IPS-NIHi11 (cell line): ENCODE measurements around the gene EXOC6B.

Experiments
- DNase-seq: peaks from one replicate; pipeline ENCODE4 v3.0.0; 2012; ENCODE audit warnings: mixed read lengths, low spot score

Gene EXOC6B

GRCh38 chr2:72788756-72789155 lies 37.1 kb downstream of the EXOC6B start:
- no peak for DNase-seq

GRCh38 chr2:72785517-72785916 lies 40.3 kb downstream of the EXOC6B start:
- DNase-seq: no peak

DNA sequence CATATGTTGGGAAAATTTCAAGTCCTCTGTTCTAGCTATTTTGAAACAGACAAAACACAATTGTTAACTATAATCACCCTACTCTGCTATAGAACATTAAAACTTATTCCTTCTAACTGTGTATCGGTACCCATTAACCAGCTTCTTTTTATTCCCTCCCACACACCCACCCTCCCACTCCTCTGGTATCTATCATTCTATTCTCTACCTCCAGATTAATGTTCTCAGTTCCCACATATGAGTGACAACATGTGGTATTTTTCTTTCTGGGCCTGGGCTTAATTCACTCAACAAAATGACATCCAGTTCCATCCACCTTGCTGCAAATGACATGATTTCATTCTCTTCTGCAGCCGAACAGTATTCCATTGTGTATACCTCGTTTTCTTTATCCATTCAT lies 43.3 kb downstream of the EXOC6B start:
- no peak for DNase-seq

DNA sequence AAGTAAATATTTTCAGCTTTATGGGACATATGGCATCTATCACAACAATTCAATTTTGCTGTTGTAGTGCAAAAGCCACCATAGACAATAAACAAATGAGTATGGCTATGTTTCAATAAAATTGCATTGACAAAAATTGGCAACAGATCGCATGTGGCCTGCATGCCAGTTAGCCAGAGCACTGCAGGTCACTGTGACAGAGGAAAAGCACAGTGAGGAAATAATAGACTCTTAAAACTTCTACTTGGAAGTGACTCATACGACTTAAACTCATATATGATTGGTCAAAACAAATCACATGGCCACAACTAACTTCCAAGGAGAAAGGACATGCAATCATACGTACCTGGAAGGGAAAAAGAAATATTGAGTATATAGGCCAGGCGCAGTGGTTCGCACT lies 44.4 kb downstream of the EXOC6B start:
- DNase-seq: no peak

GRCh38 chr2:72780477-72780876 lies 45.4 kb downstream of the EXOC6B start:
- DNase-seq: no peak

DNA sequence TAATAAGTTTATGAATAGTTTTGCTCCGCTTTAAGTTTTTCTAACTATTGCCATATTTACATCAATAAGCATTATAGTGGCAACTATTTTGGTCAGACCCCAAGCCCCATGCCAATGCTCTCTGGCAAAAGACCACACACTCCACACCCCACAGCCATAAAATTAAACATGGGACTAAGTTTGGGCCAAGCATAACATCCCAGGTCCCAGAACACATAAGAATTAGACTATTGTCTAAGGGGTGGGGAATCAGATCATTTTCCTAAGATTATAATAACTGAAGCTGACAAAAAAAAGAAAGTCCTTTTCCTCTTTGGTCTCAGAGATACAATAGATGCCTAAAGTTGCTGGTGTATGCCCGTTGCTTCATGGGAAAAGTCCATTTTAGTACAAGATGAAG lies 46.3 kb downstream of the EXOC6B start:
- DNase-seq: no peak

DNA sequence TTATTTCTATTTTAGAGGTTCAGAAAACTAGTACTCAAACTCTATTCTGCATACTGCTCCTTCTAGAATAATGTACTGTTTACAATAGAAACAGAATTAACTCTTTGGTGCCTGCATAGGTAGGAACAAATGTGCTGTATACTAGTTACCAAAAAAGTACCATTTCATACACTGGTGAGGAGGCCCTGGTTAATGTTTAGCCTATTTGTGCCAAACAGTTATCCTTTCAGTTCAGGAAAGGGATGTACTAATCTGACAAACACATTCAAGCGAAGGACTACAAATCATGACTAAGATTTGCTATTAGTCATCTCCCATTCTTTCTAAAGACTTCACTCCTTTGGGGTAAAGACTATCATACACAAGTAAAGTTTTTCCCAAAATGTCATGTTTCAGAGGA lies 47.4 kb downstream of the EXOC6B start:
- DNase-seq: no peak

GRCh38 chr2:72770879-72771461 lies 54.9 kb downstream of the EXOC6B start:
- DNase-seq: peak; percentile 63

DNA sequence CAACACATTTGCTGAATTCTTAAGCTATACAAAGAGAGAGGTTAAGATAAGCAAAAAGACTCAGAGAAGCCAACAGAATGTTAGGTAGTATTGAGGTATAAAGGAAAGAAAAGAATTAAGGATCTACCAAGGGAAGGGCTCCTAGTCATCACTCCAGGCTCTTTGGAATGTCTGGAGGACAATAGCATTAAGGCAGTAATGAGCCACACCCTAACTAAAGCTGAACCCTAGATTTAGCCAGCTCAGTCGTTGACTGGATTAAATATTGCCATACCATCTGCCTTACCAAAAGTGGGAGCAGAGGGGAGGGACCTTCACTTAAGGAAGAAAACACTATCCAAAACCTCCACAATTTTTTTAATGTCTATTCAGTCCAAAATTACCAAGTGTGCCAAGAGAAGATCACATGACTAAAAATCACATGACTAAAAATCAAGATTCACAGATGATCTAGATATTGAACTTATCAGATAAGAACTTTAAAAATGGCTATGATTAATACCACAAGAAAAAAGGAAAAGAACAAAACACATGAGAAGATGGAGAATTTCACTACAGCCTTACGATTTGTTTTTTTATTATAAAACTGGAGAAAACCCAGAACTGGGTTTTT lies 59.7 kb downstream of the EXOC6B start:
- DNase-seq: no peak

DNA sequence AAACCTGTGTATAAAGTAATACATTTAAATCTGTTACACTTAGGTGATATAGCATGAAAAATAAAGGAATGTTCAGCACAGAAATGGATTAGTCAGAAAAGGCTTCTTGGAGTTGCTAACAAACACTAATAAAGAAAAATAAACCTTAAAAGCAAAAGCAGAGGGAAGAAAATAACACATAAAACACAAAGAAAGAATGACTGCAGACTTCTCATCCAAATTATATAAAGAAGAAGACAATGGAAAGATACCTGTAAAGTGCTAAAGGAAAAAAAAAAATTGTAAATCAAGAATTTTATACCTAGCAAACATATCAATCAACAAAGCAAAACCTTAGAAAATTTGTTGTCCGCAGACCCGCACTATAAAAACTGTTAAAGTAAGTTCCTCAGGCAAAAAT lies 63.6 kb downstream of the EXOC6B start:
- DNase-seq: no peak

GRCh38 chr2:72759755-72760154 lies 66.1 kb downstream of the EXOC6B start:
- no peak for DNase-seq

DNA sequence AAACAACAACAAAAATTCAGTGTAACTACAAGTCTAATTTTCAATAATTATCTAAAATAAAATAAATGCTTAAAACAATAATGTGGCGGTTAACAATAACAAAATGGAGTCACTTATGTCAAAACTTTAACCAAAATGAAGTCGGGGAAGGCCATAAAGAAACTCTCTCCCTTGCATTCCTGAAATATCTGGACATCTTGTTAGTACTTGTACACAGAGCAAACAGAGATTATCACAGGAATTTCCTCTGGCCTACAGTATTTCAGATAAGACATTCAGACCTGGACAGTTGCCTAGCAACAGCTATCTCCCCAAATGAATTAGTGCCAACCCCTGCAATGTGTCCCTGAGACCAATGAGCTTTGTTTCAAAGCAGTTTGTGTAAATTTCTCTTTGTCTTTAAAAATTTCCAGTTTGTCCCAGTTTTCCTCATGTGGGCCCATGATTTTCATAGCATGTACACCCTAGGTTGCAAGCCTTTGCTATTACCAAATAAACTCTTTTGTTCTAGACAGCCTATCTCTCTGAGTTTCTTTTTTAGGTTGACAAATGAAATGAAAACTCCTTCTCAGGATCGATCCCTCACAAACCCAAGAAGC lies 68.6 kb downstream of the EXOC6B start:
- DNase-seq: no peak

DNA sequence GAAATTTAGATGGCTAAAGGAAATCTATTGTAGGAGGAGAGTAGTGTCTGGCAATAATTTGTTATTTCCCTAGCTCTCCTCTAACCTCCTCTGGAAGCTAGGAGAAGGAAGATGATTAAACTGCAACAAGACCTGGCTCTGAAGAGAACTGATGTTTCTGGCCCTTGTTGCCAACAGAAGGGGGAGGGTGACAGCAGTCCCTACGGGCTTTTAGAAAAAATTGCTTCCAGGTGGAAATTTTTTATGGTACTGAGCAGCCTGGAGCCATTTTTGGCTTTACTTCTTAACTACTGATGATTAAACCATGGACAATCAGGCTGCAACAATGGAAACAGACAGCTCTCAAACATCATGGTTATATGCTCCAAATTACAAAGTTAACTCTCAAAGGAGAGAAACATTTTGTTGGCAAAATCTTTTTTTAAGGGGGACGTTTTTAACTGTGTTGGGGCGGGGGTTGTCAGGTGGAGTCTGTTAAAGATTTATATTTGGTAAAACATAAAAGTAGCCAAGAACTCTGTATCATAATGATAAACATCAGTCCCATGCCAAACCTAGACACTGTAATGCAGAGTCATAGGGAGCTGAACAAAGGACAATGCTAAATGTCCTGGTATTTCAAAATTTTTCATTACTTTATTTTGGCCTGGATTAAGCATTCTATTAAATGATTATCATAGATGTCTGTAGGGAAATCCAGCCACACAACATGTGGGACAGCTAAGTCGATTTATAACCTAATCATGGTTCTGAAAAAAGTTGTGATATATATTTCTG lies 70.0 kb downstream of the EXOC6B start:
- DNase-seq: no peak

- DNase-seq: no peak
These were observed 71.1 kb downstream of the EXOC6B start for GRCh38 chr2:72754628-72755320.

DNA sequence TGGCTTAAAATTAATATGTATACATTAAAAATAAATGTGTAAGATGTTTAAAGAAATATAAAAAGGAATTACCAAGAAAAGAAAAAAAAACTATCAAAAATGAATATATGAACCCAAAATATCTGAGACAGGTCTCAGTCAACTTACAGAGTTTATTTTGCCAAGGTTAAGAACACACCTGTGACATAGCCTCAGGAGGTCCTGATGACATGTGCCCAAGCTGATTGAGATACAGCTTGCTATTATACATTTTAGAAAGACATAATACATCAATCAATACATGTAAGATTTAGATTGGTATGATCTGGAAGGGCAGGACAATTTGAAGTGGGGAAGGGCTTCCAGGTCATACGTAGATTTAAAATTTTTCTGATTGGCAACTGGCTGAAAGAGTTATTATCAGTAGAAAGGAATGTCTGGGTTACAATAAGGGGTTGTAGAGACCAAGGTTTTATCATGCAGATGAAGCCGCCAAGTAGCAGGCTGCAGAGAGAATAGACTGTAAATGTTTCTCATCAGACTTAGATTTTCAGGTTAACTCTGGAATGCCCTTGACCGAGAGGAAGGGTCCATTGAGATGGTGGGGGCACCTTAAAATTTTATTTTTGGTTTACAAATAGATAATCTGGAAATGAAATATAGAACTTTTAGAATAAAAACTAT lies 74.7 kb downstream of the EXOC6B start:
- no peak for DNase-seq

- DNase-seq: no peak
These were observed 75.4 kb downstream of the EXOC6B start for GRCh38 chr2:72750466-72750865.

DNA sequence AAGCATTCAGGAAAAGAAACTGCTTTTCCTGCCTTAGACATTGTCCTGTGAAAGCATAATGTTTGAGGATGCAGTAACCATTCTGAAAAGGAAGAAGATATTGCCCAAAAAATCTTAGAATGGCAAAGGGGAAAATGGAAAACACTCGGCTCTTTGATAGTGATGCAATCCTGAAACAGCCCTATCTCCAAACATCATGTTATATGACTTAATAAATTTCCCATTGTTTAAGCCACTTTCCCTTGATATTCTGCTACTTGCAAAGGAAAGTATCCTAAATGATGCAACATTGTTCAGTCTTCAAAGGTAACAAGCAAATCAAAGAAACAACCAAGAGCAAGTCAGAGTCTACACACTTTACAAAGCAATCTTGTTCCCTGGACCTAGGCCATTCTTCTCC lies 78.5 kb downstream of the EXOC6B start:
- no peak for DNase-seq

GRCh38 chr2:72745679-72746368 lies 80.0 kb downstream of the EXOC6B start:
- peak; percentile 27 for DNase-seq

- no peak for DNase-seq
These were observed 81.8 kb downstream of the EXOC6B start for GRCh38 chr2:72744049-72744448.

- DNase-seq: no peak
These were observed 82.4 kb downstream of the EXOC6B start for GRCh38 chr2:72743481-72743880.

DNA sequence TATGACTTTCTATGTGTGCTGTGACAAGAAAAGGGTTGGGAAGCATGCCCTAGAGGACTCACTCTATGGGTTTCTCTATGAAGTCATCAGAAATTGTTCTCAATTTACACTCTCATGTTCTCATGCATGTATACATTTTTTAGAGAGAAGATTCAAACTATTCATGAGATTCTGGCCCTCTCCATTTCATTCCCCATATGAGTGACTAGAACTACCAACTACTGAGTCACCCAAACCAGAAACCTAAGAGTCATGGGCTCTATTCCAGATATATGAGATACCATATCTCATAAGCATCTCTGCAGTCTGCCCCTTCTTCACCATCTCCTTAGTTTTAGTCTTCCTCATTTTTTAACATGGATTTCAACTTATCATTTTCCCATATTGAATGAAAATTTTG lies 87.7 kb downstream of the EXOC6B start:
- DNase-seq: no peak
